Measurements from ENCODE around the gene VGF. TPM values are rescaled to one million over a fixed set of nuclear protein-coding genes. Genes with fewer than 3 reads are reported as not detected.

The VGF gene
- total RNA-seq, 1 experiment from 2014 or later, result 4.4 TPM

DNA sequence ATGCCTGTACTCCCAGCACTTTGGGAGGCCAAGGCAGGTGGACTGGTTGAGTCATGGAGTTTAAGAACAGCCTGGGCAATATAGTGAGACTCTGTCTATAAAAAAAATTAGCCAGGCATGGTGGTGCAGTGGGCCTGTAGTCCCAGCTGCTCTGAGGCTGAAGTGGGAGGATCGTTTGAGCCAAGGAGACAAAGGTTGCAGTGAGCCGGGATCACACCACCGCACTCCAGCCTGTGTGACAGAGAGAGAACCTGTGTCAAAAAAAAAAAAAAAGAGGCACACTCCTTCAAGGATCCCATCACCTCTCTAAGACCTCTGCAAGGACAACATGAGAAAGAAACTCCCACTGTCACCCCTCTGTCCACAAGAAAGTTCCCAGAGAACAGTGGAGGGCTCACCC lies 10.3 kb upstream of the VGF start:
- Histone ChIP-seq H3K4me1 (ENCODE audit: control insufficient read depth, insufficient read depth, low read length) (peaks cover 22% of the 10 kb centered on the region), H3K4me3 (ENCODE audit: low read depth in 2 of 2, low read length in 2 of 2) (no peak overlapping the region), H3K27me3 (ENCODE audit: control insufficient read depth, insufficient read depth, low read length) (peaks cover 13% of the 10 kb centered on the region), H3K27ac (ENCODE audit: low read length) (no peak overlapping the region), H3K36me3 (ENCODE audit: control insufficient read depth, insufficient read depth, low read length) (no peaks in the 10 kb centered on the region), H3K9me3 (ENCODE audit: control insufficient read depth, insufficient read depth, low read depth, low read length) (no peaks in the 10 kb centered on the region)
- no peak for TF ChIP-seq POLR2AphosphoS5 (IDR thresholded peaks at IDR 0.05; ENCODE audit: low read depth, low read length)
- TF ChIP-seq, protein P1, sequence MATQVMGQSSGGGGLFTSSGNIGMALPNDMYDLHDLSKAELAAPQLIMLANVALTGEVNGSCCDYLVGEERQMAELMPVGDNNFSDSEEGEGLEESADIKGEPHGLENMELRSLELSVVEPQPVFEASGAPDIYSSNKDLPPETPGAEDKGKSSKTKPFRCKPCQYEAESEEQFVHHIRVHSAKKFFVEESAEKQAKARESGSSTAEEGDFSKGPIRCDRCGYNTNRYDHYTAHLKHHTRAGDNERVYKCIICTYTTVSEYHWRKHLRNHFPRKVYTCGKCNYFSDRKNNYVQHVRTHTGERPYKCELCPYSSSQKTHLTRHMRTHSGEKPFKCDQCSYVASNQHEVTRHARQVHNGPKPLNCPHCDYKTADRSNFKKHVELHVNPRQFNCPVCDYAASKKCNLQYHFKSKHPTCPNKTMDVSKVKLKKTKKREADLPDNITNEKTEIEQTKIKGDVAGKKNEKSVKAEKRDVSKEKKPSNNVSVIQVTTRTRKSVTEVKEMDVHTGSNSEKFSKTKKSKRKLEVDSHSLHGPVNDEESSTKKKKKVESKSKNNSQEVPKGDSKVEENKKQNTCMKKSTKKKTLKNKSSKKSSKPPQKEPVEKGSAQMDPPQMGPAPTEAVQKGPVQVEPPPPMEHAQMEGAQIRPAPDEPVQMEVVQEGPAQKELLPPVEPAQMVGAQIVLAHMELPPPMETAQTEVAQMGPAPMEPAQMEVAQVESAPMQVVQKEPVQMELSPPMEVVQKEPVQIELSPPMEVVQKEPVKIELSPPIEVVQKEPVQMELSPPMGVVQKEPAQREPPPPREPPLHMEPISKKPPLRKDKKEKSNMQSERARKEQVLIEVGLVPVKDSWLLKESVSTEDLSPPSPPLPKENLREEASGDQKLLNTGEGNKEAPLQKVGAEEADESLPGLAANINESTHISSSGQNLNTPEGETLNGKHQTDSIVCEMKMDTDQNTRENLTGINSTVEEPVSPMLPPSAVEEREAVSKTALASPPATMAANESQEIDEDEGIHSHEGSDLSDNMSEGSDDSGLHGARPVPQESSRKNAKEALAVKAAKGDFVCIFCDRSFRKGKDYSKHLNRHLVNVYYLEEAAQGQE (IDR thresholded peaks at IDR 0.05; ENCODE audit: insufficient read depth in 1 of 2, low read depth in 2 of 2, low read length in 1 of 2), result no peak
- TF ChIP-seq TCF7L2 (IDR thresholded peaks at IDR 0.05; ENCODE audit: low read depth, low read length), result no peak
- TF ChIP-seq SIN3A (IDR thresholded peaks at IDR 0.05; ENCODE audit: borderline replicate concordance, insufficient read depth, low read depth, low read length), result no peak
- TF ChIP-seq, protein P2, sequence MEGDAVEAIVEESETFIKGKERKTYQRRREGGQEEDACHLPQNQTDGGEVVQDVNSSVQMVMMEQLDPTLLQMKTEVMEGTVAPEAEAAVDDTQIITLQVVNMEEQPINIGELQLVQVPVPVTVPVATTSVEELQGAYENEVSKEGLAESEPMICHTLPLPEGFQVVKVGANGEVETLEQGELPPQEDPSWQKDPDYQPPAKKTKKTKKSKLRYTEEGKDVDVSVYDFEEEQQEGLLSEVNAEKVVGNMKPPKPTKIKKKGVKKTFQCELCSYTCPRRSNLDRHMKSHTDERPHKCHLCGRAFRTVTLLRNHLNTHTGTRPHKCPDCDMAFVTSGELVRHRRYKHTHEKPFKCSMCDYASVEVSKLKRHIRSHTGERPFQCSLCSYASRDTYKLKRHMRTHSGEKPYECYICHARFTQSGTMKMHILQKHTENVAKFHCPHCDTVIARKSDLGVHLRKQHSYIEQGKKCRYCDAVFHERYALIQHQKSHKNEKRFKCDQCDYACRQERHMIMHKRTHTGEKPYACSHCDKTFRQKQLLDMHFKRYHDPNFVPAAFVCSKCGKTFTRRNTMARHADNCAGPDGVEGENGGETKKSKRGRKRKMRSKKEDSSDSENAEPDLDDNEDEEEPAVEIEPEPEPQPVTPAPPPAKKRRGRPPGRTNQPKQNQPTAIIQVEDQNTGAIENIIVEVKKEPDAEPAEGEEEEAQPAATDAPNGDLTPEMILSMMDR (IDR thresholded peaks at IDR 0.05), result no peak
- ChIA-PET CTCF (no interaction called here), POLR2A (no interaction called here)
- no peak for ATAC-seq
- in situ Hi-C loops (cut with HindIII; ENCODE audit: low pct_unique_long_range_greater_than_20kb, low sequenced_read_pairs), result no loop called here
- intact Hi-C loops (cut with micrococcal nuclease; ENCODE audit: unreplicated experiment), result no loop called here
- no TSS peak for BruUV-seq (replicated peaks)
- DNase-seq (ENCODE audit: low read depth, low spot score), result no peak

DNA sequence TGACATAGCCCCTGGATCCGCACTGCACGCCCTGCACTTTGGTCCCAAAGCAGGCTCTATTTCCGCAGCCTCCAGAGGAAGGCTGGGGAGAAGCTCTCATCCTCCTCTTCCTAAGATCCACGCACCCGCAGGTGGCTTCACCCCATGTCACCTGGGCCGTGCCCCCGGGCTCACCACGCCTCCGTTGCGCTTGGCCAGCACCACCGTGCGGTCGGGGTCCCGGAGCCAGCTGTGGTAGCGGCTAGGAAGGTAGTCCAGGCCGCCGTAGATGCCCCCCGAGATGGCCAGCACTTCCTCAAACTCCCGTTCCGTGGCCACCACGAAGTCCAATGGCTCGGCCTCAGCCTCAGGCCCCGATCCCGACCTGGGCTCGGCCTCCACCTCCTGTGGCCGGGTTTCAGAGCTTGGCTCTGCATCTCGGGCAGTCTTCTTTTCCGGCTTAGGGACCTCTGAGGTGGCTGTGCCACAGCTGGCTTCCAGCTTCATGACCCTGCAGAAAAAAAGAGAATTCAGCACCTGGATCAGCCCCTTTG lies 9.0 kb upstream of the VGF start:
- ChIA-PET CTCF (interaction anchor here (0.9 to 1.0 kb wide), 2 partner anchors 18 to 21 kb away, joined by 3 to 7 read pairs; no protein-coding TSS in a partner anchor), POLR2A (interaction anchor here (0.6 to 1.7 kb wide), 5 partner anchors 15 to 44 kb away, joined by 4 to 7 read pairs (median 6); partner anchors contain the start of gene ZNHIT1)
- H3K36me3 ChIP-seq (ENCODE audit: control insufficient read depth, insufficient read depth, low read length), result no peaks in the 10 kb centered on the region
- no peak overlapping the region for H3K27ac ChIP-seq (ENCODE audit: low read length)
- no TSS peak for BruUV-seq (replicated peaks)
- DNase-seq (ENCODE audit: low read depth, low spot score) (no peak), ATAC-seq (no peak)
- intact Hi-C loops (cut with micrococcal nuclease; ENCODE audit: unreplicated experiment) (no loop called here), in situ Hi-C loops (cut with HindIII; ENCODE audit: low pct_unique_long_range_greater_than_20kb, low sequenced_read_pairs) (no loop called here)
- H3K27me3 ChIP-seq (ENCODE audit: control insufficient read depth, insufficient read depth, low read length), result peaks cover 16% of the 10 kb centered on the region
- TF ChIP-seq, protein P1 (IDR thresholded peaks at IDR 0.05; ENCODE audit: insufficient read depth in 1 of 2, low read depth in 2 of 2, low read length in 1 of 2), result no peak
- no peak for TF ChIP-seq TCF7L2 (IDR thresholded peaks at IDR 0.05; ENCODE audit: low read depth, low read length)
- no peak for TF ChIP-seq SIN3A (IDR thresholded peaks at IDR 0.05; ENCODE audit: borderline replicate concordance, insufficient read depth, low read depth, low read length)
- TF ChIP-seq, protein P2 (IDR thresholded peaks at IDR 0.05), result no peak
- TF ChIP-seq POLR2AphosphoS5 (IDR thresholded peaks at IDR 0.05; ENCODE audit: low read depth, low read length), result no peak
- no peaks in the 10 kb centered on the region for H3K9me3 ChIP-seq (ENCODE audit: control insufficient read depth, insufficient read depth, low read depth, low read length)
- H3K4me1 ChIP-seq (ENCODE audit: control insufficient read depth, insufficient read depth, low read length), result peaks cover 31% of the 10 kb centered on the region
- no peak overlapping the region for H3K4me3 ChIP-seq (ENCODE audit: low read depth in 2 of 2, low read length in 2 of 2)

All from Panc1 (cell line).